LNCaP clone FGC (cell line): ENCODE results near the gene PPIB.
"Not testable (repeated sequence)": the region's sequence is repeated elsewhere in the genome, so short reads cannot be mapped to it uniquely, and the experiment has no call there.

Source experiments
- DNase-seq: peaks from one replicate; pipeline ENCODE4 v3.0.0-alpha.2; 2011; ENCODE audit warnings: low read depth
- H3K4me3 ChIP-seq: 2 replicates; pipeline ENCODE4 v1.5.1; 2011; ENCODE audit warnings: mild to moderate bottlenecking, low read depth, low read length, control low read depth
- CTCF ChIP-seq: IDR thresholded peaks from 2 replicates; pipeline ENCODE4 v1.5.1; 2012; ENCODE audit warnings: mild to moderate bottlenecking; ENCODE audit not compliant: control insufficient read depth, insufficient read depth; ENCODE audit errors: extremely low read depth

The PPIB gene

GRCh38 chr15:64117759-64118487 is 44.9 kb downstream of the PPIB start:
- H3K4me3 ChIP-seq: no peak overlapping the region
- DNase-seq: no peak
- no peak for TF ChIP-seq CTCF

- H3K4me3 ChIP-seq: no peak overlapping the region
- DNase-seq: no peak
- TF ChIP-seq CTCF: no peak
Measured at GRCh38 chr15:64112904-64113303, 49.9 kb downstream of the PPIB start.

GRCh38 chr15:64112073-64112772 is 50.6 kb downstream of the PPIB start:
- TF ChIP-seq CTCF: no peak
- no peak for DNase-seq
- H3K4me3 ChIP-seq: no peak overlapping the region

- TF ChIP-seq CTCF: no peak
- no peak overlapping the region for H3K4me3 ChIP-seq
- DNase-seq: no peak
Measured at GRCh38 chr15:64111679-64112050, 51.2 kb downstream of the PPIB start.

- TF ChIP-seq CTCF: no peak
- no peak for DNase-seq
- no peak overlapping the region for H3K4me3 ChIP-seq
Measured at GRCh38 chr15:64110950-64111678, 51.7 kb downstream of the PPIB start.

GRCh38 chr15:64110108-64110701 is 52.6 kb downstream of the PPIB start:
- H3K4me3 ChIP-seq, DNase-seq: not testable (repeated sequence)

- no peak overlapping the region for H3K4me3 ChIP-seq
- no peak for DNase-seq
- no peak for TF ChIP-seq CTCF
Measured at GRCh38 chr15:64107337-64107736, 55.5 kb downstream of the PPIB start.
